Measurements from ENCODE around the gene RNF121.

- TF ChIP-seq ZNF512 (CRISPR knock-in tag; IDR thresholded peaks at IDR 0.05) (no peak), ZBTB34 (CRISPR knock-in tag; IDR thresholded peaks at IDR 0.05) (no peak), ZFY (CRISPR knock-in tag; IDR thresholded peaks at IDR 0.05) (no peak), SMARCC2 (IDR thresholded peaks at IDR 0.05) (no peak), ZNF274 (CRISPR knock-in tag; IDR thresholded peaks at IDR 0.05) (no peak), ZNF317 (CRISPR knock-in tag; IDR thresholded peaks at IDR 0.05) (no peak), POLR2AphosphoS5 (IDR thresholded peaks at IDR 0.05; ENCODE audit: low read depth, low read length) (no peak), SRSF9 (IDR thresholded peaks at IDR 0.05; ENCODE audit: borderline replicate concordance, insufficient read depth, low read depth, low read length, poor library complexity, severe bottlenecking) (no peak), PRPF4 (IDR thresholded peaks at IDR 0.05; ENCODE audit: low read depth, low read length, poor library complexity, severe bottlenecking) (no peak), NR2F6 (IDR thresholded peaks at IDR 0.05) (peak; percentile 41), NR2F6 (CRISPR knock-in tag; IDR thresholded peaks at IDR 0.05) (peak; percentile 48; the same call in 1 of the 2 replicates)
- TF ChIP-seq, protein P1, sequence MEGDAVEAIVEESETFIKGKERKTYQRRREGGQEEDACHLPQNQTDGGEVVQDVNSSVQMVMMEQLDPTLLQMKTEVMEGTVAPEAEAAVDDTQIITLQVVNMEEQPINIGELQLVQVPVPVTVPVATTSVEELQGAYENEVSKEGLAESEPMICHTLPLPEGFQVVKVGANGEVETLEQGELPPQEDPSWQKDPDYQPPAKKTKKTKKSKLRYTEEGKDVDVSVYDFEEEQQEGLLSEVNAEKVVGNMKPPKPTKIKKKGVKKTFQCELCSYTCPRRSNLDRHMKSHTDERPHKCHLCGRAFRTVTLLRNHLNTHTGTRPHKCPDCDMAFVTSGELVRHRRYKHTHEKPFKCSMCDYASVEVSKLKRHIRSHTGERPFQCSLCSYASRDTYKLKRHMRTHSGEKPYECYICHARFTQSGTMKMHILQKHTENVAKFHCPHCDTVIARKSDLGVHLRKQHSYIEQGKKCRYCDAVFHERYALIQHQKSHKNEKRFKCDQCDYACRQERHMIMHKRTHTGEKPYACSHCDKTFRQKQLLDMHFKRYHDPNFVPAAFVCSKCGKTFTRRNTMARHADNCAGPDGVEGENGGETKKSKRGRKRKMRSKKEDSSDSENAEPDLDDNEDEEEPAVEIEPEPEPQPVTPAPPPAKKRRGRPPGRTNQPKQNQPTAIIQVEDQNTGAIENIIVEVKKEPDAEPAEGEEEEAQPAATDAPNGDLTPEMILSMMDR (CRISPR knock-in tag; IDR thresholded peaks at IDR 0.05), result no peak
Measured at GRCh38 chr11:71948314-71949027, 19.6 kb downstream of the RNF121 start.

All from HepG2 (cell line).